GM13977 (cell line): ENCODE results near the gene DGAT2.

Experiments
- DNase-seq: peaks from one replicate; pipeline ENCODE4 v3.0.0; 2012; ENCODE audit warnings: low spot score
- CTCF ChIP-seq: IDR thresholded peaks from 2 replicates; pipeline ENCODE4 v1.5.1; 2012; ENCODE audit warnings: mild to moderate bottlenecking, control low read depth; ENCODE audit not compliant: insufficient read depth; ENCODE audit errors: extremely low read depth, missing control alignments
- in situ Hi-C: fragments of 300-500 bp; cut with MboI; formaldehyde crosslinking; loops from one replicate; pipeline ENCODE4 v1.12.0; 2022; ENCODE audit warnings: low sequenced_read_pairs, low pct_unique_long_range_greater_than_20kb, mixed read lengths, inconsistent platforms; ENCODE audit not compliant: unreplicated experiment

DGAT2 gene

GRCh38 chr11:75763846-75764245 lies 4.7 kb upstream of the DGAT2 start:
- TF ChIP-seq CTCF, result no peak
- no peak for DNase-seq
- in situ Hi-C loops, result no loop called here

DNA sequence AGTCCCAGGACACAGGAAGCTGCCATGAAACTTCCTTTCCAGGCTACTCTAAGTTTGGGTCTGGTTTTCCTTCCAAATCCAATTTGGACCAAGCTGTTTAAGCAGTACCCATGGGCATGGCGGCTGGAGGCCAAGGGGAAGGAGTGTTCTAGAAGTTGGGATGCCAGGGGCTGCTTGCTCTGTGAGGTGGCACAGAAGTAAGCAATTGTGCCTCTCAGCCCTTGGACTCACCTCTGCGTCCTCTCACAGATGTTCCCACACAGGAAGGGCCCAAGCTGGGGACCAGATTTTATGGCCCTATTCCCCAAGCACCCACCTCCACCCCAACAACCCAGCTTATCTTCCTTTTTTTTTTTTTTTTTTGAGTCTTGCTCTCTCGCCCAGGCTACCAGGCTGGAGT lies 3.5 kb upstream of the DGAT2 start:
- in situ Hi-C loops, result no loop called here
- DNase-seq, result no peak
- TF ChIP-seq CTCF, result no peak

DNA sequence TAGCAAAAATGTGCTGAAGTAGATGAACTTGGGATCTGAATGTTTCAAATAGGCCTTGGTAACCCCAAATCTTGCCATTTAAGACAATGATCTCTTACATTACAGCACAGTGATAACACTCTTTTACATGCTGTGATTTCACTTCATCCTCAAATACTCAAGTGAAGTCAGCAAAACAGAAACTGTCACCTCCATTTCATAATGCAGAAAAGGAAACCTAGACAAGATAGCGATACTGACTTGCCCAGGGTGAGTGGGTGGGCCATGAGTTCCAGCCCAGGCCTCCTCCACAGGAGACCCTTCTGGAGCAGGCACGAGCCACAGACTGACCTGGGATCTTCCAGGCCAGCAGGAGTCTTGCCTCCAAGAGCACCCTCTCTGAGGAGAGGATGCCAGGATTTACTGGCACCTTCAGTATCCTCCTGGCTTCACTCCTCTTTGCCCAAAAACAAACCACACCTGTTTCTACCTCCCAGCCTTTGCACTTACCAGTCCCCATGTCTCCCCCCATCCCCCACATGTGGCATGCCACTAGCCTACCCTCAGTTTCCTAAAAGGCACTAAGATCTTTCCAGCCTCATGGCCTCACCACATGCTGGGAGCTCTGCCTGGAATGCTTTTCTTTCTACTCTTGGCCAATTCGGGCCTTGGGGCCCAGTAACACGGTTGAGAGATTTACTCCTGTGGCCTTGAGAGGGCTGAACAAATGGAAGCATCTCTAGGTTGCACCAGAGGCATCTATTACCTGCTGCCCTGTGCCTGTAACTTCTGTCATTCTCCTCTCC lies 1.9 kb upstream of the DGAT2 start:
- no peak for TF ChIP-seq CTCF
- in situ Hi-C loops, result no loop called here
- DNase-seq, result peak; percentile 56

GRCh38 chr11:75767228-75767572 lies 1.4 kb upstream of the DGAT2 start:
- no peak for DNase-seq
- in situ Hi-C loops, result no loop called here
- no peak for TF ChIP-seq CTCF

DNA sequence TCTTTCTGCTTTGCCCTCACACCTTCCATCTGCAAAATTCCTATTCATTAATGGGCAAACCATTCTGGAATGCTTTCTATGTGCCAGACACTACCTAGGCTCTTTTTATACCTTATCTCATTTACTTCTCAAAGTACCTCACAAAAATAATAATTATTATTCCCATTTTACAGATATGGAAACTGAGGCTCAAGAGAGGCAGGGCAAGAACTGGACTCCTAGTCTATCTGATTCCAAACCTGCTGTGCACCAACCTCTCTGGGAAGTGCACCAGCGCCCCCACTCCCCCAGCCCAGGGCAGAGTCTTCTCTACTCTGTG lies 826 bp upstream of the DGAT2 start:
- in situ Hi-C loops, result no loop called here
- TF ChIP-seq CTCF, result no peak
- DNase-seq, result no peak

- DNase-seq, result peak; percentile 36
- in situ Hi-C loops, result no loop called here
- no peak for TF ChIP-seq CTCF
These were observed 562 bp downstream of the DGAT2 start for GRCh38 chr11:75768909-75769771.
